ENCODE measurements around the gene CLTCL1.
"Not testable (repeated sequence)": the region's sequence is repeated elsewhere in the genome, so short reads cannot be mapped to it uniquely, and the experiment has no call there.

The CLTCL1 gene

GRCh38 chr22:19175602-19176174 lies 115.8 kb downstream of the CLTCL1 start:
- DNase-seq (ENCODE audit: low read depth in 2 of 2) = no peak

GRCh38 chr22:19175026-19175601 lies 116.4 kb downstream of the CLTCL1 start:
- DNase-seq (ENCODE audit: low read depth in 2 of 2) = no peak

GRCh38 chr22:19174106-19175025 lies 117.2 kb downstream of the CLTCL1 start:
- DNase-seq (ENCODE audit: low read depth in 2 of 2) = no peak

- no peak for DNase-seq (ENCODE audit: low read depth in 2 of 2)
These were observed 118.2 kb downstream of the CLTCL1 start for GRCh38 chr22:19173047-19174035.

- no peak for DNase-seq (ENCODE audit: low read depth in 2 of 2)
These were observed 119.1 kb downstream of the CLTCL1 start for GRCh38 chr22:19172213-19173046.

- DNase-seq (ENCODE audit: low read depth in 2 of 2) = no peak
These were observed 121.6 kb downstream of the CLTCL1 start for GRCh38 chr22:19169947-19170318.

GRCh38 chr22:19169002-19169946 lies 122.2 kb downstream of the CLTCL1 start:
- no peak for DNase-seq (ENCODE audit: low read depth in 2 of 2)

GRCh38 chr22:19168088-19168890 lies 123.2 kb downstream of the CLTCL1 start:
- no peak for DNase-seq (ENCODE audit: low read depth in 2 of 2)

GRCh38 chr22:19167106-19167869 lies 124.2 kb downstream of the CLTCL1 start:
- no peak for DNase-seq (ENCODE audit: low read depth in 2 of 2)

- no peak for DNase-seq (ENCODE audit: low read depth in 2 of 2)
These were observed 125.1 kb downstream of the CLTCL1 start for GRCh38 chr22:19166421-19166820.

- DNase-seq (ENCODE audit: low read depth in 2 of 2) = no peak
These were observed 127.1 kb downstream of the CLTCL1 start for GRCh38 chr22:19164425-19164824.

GRCh38 chr22:19158649-19159048 lies 132.9 kb downstream of the CLTCL1 start:
- not testable (repeated sequence) for DNase-seq (ENCODE audit: low read depth in 2 of 2)

- DNase-seq (ENCODE audit: low read depth in 2 of 2) = not testable (repeated sequence)
These were observed 135.4 kb downstream of the CLTCL1 start for GRCh38 chr22:19156109-19156508.

GRCh38 chr22:19152942-19153883 lies 138.3 kb downstream of the CLTCL1 start:
- DNase-seq (ENCODE audit: low read depth in 2 of 2) = no peak

- DNase-seq (ENCODE audit: low read depth in 2 of 2) = no peak
These were observed 140.0 kb downstream of the CLTCL1 start for GRCh38 chr22:19151329-19152191.

All from stimulated activated CD8-positive, alpha-beta memory T cell treated with anti-CD3 and anti-CD28 coated beads, Interleukin-7, amount 100 ng/mL, for 4 hours (primary cell).